ENCODE data around the gene SLC12A7. TPM values are rescaled to one million over a fixed set of nuclear protein-coding genes. Genes with fewer than 3 reads are reported as not detected.

The SLC12A7 gene
- total RNA-seq, 1 experiment from 2014 or later, result 207 TPM

DNA sequence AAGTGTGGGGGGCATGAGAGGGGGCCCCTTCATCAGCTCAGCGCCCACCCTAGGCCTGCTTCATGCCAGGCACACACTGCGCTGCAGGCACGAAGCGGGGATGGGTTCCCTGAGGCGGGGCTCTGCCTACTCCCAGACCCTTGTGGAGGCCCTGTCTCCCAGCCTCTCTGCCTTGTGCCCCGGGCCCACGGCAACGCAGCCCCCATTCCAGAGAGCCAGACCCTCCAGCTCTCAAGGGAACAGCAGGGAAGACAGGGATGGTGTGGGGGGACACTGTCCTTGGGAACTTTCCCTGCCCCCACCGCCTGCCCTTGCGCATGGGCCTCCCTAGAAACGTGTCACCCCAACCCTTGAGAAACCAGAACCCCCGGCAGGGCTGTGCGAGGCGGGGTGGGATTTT, 10.0 kb upstream of the SLC12A7 start:
- H4K20me1 ChIP-seq (ENCODE audit: insufficient read depth), result no peaks in the 10 kb centered on the region
- H3K9me2 ChIP-seq (ENCODE audit: insufficient read depth), result no peaks in the 10 kb centered on the region
- H3K27ac ChIP-seq, result no peak overlapping the region
- H3F3A ChIP-seq (ENCODE audit: insufficient read depth, low read depth), result peaks cover 30% of the 10 kb centered on the region
- H3K9me3 ChIP-seq (ENCODE audit: insufficient read depth, low read depth), result no peaks in the 10 kb centered on the region
- no peaks in the 10 kb centered on the region for H3K27me3 ChIP-seq (ENCODE audit: insufficient read depth, low read depth)
- TF ChIP-seq EZH2 (IDR thresholded peaks at IDR 0.05; ENCODE audit: low read depth), result no peak
- TF ChIP-seq, protein P1, sequence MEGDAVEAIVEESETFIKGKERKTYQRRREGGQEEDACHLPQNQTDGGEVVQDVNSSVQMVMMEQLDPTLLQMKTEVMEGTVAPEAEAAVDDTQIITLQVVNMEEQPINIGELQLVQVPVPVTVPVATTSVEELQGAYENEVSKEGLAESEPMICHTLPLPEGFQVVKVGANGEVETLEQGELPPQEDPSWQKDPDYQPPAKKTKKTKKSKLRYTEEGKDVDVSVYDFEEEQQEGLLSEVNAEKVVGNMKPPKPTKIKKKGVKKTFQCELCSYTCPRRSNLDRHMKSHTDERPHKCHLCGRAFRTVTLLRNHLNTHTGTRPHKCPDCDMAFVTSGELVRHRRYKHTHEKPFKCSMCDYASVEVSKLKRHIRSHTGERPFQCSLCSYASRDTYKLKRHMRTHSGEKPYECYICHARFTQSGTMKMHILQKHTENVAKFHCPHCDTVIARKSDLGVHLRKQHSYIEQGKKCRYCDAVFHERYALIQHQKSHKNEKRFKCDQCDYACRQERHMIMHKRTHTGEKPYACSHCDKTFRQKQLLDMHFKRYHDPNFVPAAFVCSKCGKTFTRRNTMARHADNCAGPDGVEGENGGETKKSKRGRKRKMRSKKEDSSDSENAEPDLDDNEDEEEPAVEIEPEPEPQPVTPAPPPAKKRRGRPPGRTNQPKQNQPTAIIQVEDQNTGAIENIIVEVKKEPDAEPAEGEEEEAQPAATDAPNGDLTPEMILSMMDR (conservative IDR thresholded peaks at IDR 0.05), result no peak
- H3K36me3 ChIP-seq (ENCODE audit: low read depth), result no peaks in the 10 kb centered on the region
- H3K4me2 ChIP-seq, result no peak overlapping the region
- no peak overlapping the region for H3K4me3 ChIP-seq
- CTCF ChIA-PET, result no interaction called here
- BruUV-seq (replicated peaks), result no TSS peak
- POLR2A ChIA-PET (ENCODE audit: unreplicated experiment), result no interaction called here
- H3K79me2 ChIP-seq (ENCODE audit: low read depth), result no peaks in the 10 kb centered on the region
- peaks cover 28% of the 10 kb centered on the region for H3K4me1 ChIP-seq (replicated peaks; ENCODE audit: insufficient read depth)
- intact Hi-C loops (cut with micrococcal nuclease; ENCODE audit: unreplicated experiment), result no loop called here
- H2AFZ ChIP-seq, result no peak overlapping the region
- DNase-seq, result no peak

DNA sequence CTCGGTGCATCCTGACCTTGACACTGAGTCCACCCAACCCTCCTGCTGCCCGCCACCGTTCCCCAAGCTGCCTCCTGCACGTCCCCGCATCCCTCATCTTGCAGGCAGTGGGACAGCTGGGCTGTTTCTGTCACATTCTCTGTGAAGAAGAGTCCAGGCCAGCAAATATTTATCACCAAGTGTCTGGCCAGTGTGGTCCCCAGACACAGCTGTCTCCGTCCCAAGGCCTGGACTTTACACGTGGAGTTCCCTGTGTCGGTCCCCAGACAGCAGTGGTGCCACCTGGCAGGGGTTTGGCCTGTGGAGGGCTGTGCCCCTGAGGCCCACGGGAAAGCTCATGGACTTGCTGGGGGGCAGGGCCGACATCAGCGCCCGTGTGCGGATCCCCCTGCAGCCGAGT, 9.2 kb upstream of the SLC12A7 start:
- Histone ChIP-seq H3K4me3 (no peak overlapping the region), H2AFZ (no peak overlapping the region), H3K27ac (no peak overlapping the region), H3K4me2 (no peak overlapping the region), H3F3A (ENCODE audit: insufficient read depth, low read depth) (peaks cover 25% of the 10 kb centered on the region), H3K36me3 (ENCODE audit: low read depth) (no peaks in the 10 kb centered on the region), H3K79me2 (ENCODE audit: low read depth) (no peaks in the 10 kb centered on the region), H3K4me1 (replicated peaks; ENCODE audit: insufficient read depth) (peaks cover 23% of the 10 kb centered on the region), H3K9me2 (ENCODE audit: insufficient read depth) (no peaks in the 10 kb centered on the region), H3K9me3 (ENCODE audit: insufficient read depth, low read depth) (no peaks in the 10 kb centered on the region), H4K20me1 (ENCODE audit: insufficient read depth) (no peaks in the 10 kb centered on the region), H3K27me3 (ENCODE audit: insufficient read depth, low read depth) (no peaks in the 10 kb centered on the region)
- DNase-seq, result no peak
- TF ChIP-seq EZH2 (IDR thresholded peaks at IDR 0.05; ENCODE audit: low read depth), result no peak
- TF ChIP-seq, protein P1 (conservative IDR thresholded peaks at IDR 0.05), result no peak
- intact Hi-C loops (cut with micrococcal nuclease; ENCODE audit: unreplicated experiment), result no loop called here
- BruUV-seq (replicated peaks), result no TSS peak
- ChIA-PET POLR2A (ENCODE audit: unreplicated experiment) (no interaction called here), CTCF (no interaction called here)

DNA sequence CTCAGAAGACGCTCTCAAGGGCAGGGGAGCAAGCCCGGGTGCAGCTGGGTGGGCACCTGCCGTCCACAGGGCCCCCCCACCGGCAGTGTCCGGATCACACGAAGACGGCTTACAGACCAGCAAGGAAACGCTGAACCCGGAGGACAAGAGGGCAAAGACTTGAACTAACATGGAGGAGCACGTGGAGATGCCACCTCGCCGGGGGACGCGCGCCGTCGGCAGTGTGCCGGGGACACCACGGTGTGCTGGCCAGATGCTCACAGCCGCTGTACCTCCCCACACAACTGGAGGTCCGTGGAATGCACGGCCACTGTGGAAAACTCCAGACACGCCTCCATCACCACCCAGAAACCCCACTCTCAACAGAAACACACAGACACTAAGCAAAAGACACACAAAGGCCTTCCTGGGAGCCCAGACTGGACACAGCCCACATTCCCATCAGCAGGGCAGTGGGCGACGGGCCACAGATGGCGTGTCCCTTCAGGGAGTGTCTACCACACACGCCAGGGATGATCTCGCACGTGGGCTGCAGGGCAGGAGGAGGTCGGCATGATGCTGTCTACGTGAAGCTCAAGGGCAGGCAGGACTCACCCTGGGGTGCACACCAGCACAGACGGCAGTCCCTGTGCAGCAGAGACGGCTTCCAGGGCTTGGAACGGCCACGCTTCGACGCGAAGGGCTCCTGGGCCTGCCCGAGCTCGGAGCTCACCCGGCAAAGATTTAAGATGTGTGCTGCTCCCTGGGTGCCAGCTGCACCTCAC, 8.6 kb upstream of the SLC12A7 start:
- DNase-seq, result no peak
- no peak overlapping the region for H3K4me3 ChIP-seq
- intact Hi-C loops (cut with micrococcal nuclease; ENCODE audit: unreplicated experiment), result no loop called here
- ChIA-PET POLR2A (ENCODE audit: unreplicated experiment) (interaction anchor here (3.5 kb wide), 1 partner anchor 10 kb away, joined by 77 read pairs; no protein-coding TSS in a partner anchor), CTCF (no interaction called here)
- no peaks in the 10 kb centered on the region for H3K79me2 ChIP-seq (ENCODE audit: low read depth)
- H3K27ac ChIP-seq, result no peak overlapping the region
- peaks cover 23% of the 10 kb centered on the region for H3F3A ChIP-seq (ENCODE audit: insufficient read depth, low read depth)
- no peaks in the 10 kb centered on the region for H4K20me1 ChIP-seq (ENCODE audit: insufficient read depth)
- BruUV-seq (replicated peaks), result no TSS peak
- H2AFZ ChIP-seq, result no peak overlapping the region
- H3K9me3 ChIP-seq (ENCODE audit: insufficient read depth, low read depth), result no peaks in the 10 kb centered on the region
- TF ChIP-seq EZH2 (IDR thresholded peaks at IDR 0.05; ENCODE audit: low read depth), result no peak
- TF ChIP-seq, protein P1 (conservative IDR thresholded peaks at IDR 0.05), result no peak
- no peaks in the 10 kb centered on the region for H3K36me3 ChIP-seq (ENCODE audit: low read depth)
- H3K4me2 ChIP-seq, result no peak overlapping the region
- H3K4me1 ChIP-seq (replicated peaks; ENCODE audit: insufficient read depth), result peaks cover 23% of the 10 kb centered on the region
- no peaks in the 10 kb centered on the region for H3K9me2 ChIP-seq (ENCODE audit: insufficient read depth)
- H3K27me3 ChIP-seq (ENCODE audit: insufficient read depth, low read depth), result no peaks in the 10 kb centered on the region

Measured in PC-9 (cell line).